GM19395 (cell line): ENCODE results near the gene CPPED1.

ENCODE experiments used
- ATAC-seq: cut with Tn5 transposase; IDR thresholded peaks from one replicate; pipeline ENCODE4 v1.9.1; 2021; ENCODE audit warnings: mild to moderate bottlenecking, moderate library complexity; ENCODE audit not compliant: unreplicated experiment

CPPED1 gene

DNA sequence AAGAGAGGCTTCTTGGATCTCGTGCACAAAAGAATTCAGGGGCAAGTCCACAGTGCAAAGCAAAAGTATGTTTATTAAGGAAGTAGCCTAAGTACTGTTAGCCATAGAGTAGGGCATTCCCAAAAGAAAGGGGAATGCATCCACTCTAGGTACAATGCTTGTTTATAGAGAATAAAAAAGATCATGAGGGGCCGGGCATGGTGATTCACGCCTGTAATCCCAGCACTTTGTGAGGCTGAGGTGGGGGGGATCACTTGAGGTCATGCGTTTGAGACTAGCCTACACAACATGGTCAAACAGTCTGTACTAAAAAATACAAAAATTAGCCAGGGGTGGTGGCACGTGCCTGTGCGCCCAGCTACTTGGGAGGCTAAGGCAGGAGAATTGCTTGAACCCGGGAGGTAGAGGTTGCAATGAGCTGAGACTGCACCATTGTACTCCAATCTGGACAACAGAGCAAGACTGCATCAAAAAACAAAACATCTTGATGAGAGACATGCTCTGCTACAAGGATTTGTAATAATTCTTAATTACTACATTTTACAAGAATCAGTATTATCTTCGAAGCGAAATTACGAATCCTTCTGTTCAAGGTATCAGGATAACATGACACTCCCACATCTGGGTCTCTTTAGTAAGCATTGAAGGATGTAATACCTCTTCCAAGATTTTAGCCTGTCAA, 191.6 kb downstream of the CPPED1 start:
- no peak for ATAC-seq

DNA sequence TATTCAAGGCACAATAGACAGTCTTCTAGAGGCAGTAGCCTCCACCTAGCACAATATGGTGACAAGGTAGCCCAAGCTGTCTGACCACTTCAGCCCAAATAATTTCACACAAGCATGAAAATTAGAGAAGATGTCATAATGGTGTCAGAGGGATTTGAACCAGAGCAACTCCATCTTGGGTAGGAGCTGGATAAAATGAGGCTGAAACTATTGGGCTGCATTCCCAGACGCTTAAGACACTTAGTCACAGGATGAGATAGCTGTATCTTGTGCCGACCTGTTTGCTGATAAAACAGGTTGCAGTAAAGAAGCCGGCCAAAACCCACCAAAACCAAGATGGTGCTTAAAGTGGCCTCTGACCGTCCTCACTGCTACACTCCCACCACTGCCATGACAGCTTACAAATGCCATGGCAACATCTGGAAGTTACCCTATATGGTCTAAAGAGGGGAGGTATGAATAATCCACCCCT, 192.6 kb downstream of the CPPED1 start:
- no peak for ATAC-seq

DNA sequence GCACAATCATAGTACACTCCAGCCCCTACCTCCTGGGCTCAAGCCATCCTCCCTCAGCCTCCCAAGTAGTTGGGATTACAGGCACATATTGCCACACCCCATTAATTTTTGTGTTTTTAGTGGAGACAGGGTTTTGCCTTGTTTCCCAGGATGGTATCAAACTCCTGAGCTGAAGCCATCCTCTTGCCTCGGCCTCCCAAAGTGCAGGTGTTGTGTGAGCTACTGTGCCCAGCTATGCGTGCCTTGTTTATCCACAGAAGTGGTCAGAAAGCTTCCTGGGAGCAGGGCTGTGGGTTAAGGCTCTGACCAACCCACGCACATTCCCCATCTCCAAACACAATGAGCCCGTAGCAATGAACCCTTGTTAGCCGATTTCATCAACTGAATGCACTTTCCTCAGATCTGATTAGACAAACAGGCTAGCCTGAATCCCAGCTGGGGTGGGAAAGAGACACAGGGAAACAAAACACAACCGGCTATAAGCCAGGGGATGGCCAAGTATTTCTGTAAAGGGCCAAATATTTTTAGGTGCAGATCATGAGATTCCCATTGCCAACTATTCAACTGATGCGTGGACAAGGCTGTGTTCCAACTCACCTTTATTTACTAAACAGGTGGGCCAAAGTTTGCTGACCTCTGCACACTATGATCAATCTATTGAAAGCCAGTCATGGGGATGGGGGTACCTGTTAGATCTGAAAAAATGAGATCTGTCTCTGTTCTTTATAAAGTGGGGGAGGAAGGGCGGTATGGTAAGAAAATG, 193.6 kb downstream of the CPPED1 start:
- no peak for ATAC-seq
